ENCODE measurements around the gene HLA-DOB.
A peak's percentile ranks its signal among the peaks of the same experiment; 100 is the strongest.

Gene HLA-DOB

GRCh38 chr6:32816746-32817204 is at the start of gene HLA-DOB:
Gene HLA-DOB, minus strand, starts transcription at chr6:32817002. Its CDS starts 51 bp downstream, at chr6:32816951.
- ChIA-PET POLR2A (no interaction called here), CTCF (no interaction called here)
- peak; percentile 25 for DNase-seq (ENCODE audit: extremely low spot score)
- no peak for TF ChIP-seq ARNT (IDR thresholded peaks at IDR 0.05)
- no peak for TF ChIP-seq BHLHE40 (IDR thresholded peaks at IDR 0.05; ENCODE audit: borderline replicate concordance)
- no peak for TF ChIP-seq ELF4 (IDR thresholded peaks at IDR 0.05)
- no peak for TF ChIP-seq SUZ12 (IDR thresholded peaks at IDR 0.05)

GRCh38 chr6:32865724-32866443 is 49.1 kb upstream of the HLA-DOB start:
- ChIA-PET CTCF (no interaction called here), POLR2A (no interaction called here)
- TF ChIP-seq ELF4 (IDR thresholded peaks at IDR 0.05) (no peak), L3MBTL2 (conservative IDR thresholded peaks at IDR 0.05) (no peak), BHLHE40 (IDR thresholded peaks at IDR 0.05; ENCODE audit: borderline replicate concordance) (no peak), TARDBP (IDR thresholded peaks at IDR 0.05) (no peak), FOXK2 (IDR thresholded peaks at IDR 0.05) (no peak), HDGF (IDR thresholded peaks at IDR 0.05; ENCODE audit: borderline replicate concordance) (no peak), ZNF384 (IDR thresholded peaks at IDR 0.05) (no peak), NFRKB (IDR thresholded peaks at IDR 0.05) (no peak), SP1 (IDR thresholded peaks at IDR 0.05) (no peak), ARNT (IDR thresholded peaks at IDR 0.05) (no peak), LEF1 (IDR thresholded peaks at IDR 0.05; ENCODE audit: borderline replicate concordance) (no peak), FOXA1 (IDR thresholded peaks at IDR 0.05) (no peak), CTBP1 (IDR thresholded peaks at IDR 0.05; ENCODE audit: borderline replicate concordance) (no peak), FOXM1 (IDR thresholded peaks at IDR 0.05; ENCODE audit: borderline replicate concordance) (no peak), SUZ12 (IDR thresholded peaks at IDR 0.05) (no peak), PKNOX1 (IDR thresholded peaks at IDR 0.05) (no peak)
- no peak for DNase-seq (ENCODE audit: extremely low spot score)

GRCh38 chr6:32862725-32863124 is 45.9 kb upstream of the HLA-DOB start:
- POLR2A ChIA-PET, result interaction anchor here (2.3 kb wide), 1 partner anchor 24 kb away, joined by 10 read pairs; the partner anchor contains the start of gene TAP2
- DNase-seq (ENCODE audit: extremely low spot score), result no peak
- TF ChIP-seq ELF4 (IDR thresholded peaks at IDR 0.05) (no peak), FOXM1 (IDR thresholded peaks at IDR 0.05; ENCODE audit: borderline replicate concordance) (no peak), SP1 (IDR thresholded peaks at IDR 0.05) (no peak), ARNT (IDR thresholded peaks at IDR 0.05) (no peak), HDGF (IDR thresholded peaks at IDR 0.05; ENCODE audit: borderline replicate concordance) (no peak), NFRKB (IDR thresholded peaks at IDR 0.05) (no peak), CTBP1 (IDR thresholded peaks at IDR 0.05; ENCODE audit: borderline replicate concordance) (no peak), SUZ12 (IDR thresholded peaks at IDR 0.05) (no peak), PKNOX1 (IDR thresholded peaks at IDR 0.05) (no peak), TARDBP (IDR thresholded peaks at IDR 0.05) (no peak), BHLHE40 (IDR thresholded peaks at IDR 0.05; ENCODE audit: borderline replicate concordance) (no peak), ZNF384 (IDR thresholded peaks at IDR 0.05) (no peak), FOXK2 (IDR thresholded peaks at IDR 0.05) (no peak)
- CTCF ChIA-PET, result interaction anchor here (2.2 kb wide), 1 partner anchor 24 kb away, joined by 7 read pairs; the partner anchor contains the start of gene TAP2

- ChIA-PET CTCF (interaction anchor here (0.8 to 1.2 kb wide), 2 partner anchors 22 to 75 kb away, joined by 3 to 7 read pairs; partner anchors contain the start of gene TAP2), POLR2A (interaction anchor here (1.3 kb wide), 1 partner anchor 22 kb away, joined by 3 read pairs; the partner anchor contains the start of gene TAP2)
- DNase-seq (ENCODE audit: extremely low spot score), result no peak
These were observed 43.9 kb upstream of the HLA-DOB start for GRCh38 chr6:32860674-32861073.

GRCh38 chr6:32858194-32858593 is 41.4 kb upstream of the HLA-DOB start:
- DNase-seq (ENCODE audit: extremely low spot score), result no peak
- TF ChIP-seq HDGF (IDR thresholded peaks at IDR 0.05; ENCODE audit: borderline replicate concordance), result no peak
- CTCF ChIA-PET, result interaction anchor here (2.9 to 3.6 kb wide), 2 partner anchors 10 to 20 kb away, joined by 13 to 18 read pairs; partner anchors contain the start of gene TAP2
- POLR2A ChIA-PET, result interaction anchor here (1.1 kb wide), 1 partner anchor 112 kb away, joined by 3 read pairs; no protein-coding TSS in a partner anchor

More at GRCh38 chr6:32860674-32861073, 43.9 kb upstream of the HLA-DOB start:
- TF ChIP-seq HDGF (IDR thresholded peaks at IDR 0.05; ENCODE audit: borderline replicate concordance) (no peak), LEF1 (IDR thresholded peaks at IDR 0.05; ENCODE audit: borderline replicate concordance) (no peak), L3MBTL2 (conservative IDR thresholded peaks at IDR 0.05) (no peak), FOXK2 (IDR thresholded peaks at IDR 0.05) (no peak), PKNOX1 (IDR thresholded peaks at IDR 0.05) (no peak), FOXA1 (IDR thresholded peaks at IDR 0.05) (no peak), ARNT (IDR thresholded peaks at IDR 0.05) (no peak), TARDBP (IDR thresholded peaks at IDR 0.05) (no peak), SUZ12 (IDR thresholded peaks at IDR 0.05) (no peak), NFRKB (IDR thresholded peaks at IDR 0.05) (no peak), ELF4 (IDR thresholded peaks at IDR 0.05) (no peak), FOXM1 (IDR thresholded peaks at IDR 0.05; ENCODE audit: borderline replicate concordance) (no peak), BHLHE40 (IDR thresholded peaks at IDR 0.05; ENCODE audit: borderline replicate concordance) (no peak), CTBP1 (IDR thresholded peaks at IDR 0.05; ENCODE audit: borderline replicate concordance) (no peak), SP1 (IDR thresholded peaks at IDR 0.05) (no peak)

Measured in HEK293T (cell line).